ENCODE data around the gene PKNOX2.

PKNOX2 gene

DNA sequence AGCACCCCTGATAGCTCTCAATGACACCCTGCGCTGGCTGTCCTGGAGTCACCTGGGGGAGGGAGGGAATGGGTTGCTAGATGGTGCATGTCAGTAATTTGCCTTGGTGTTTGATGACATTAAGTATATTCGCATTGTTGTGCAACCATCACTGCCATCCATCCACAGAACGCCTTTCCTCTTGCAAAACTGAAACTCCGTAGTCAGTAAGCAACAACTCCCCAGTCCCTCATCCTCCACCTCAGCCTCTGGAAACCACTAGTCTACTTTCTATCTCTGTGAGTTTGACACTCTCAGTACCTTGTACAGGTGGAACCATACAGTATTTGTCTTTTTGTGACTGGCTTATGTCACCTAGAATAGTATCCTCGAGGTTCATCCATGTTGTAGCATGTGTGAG, 62.6 kb downstream of the PKNOX2 start:
- no peak for FAIRE-seq
- DNase-seq (ENCODE audit: extremely low spot score, insufficient read length, low read depth), result no peak

DNA sequence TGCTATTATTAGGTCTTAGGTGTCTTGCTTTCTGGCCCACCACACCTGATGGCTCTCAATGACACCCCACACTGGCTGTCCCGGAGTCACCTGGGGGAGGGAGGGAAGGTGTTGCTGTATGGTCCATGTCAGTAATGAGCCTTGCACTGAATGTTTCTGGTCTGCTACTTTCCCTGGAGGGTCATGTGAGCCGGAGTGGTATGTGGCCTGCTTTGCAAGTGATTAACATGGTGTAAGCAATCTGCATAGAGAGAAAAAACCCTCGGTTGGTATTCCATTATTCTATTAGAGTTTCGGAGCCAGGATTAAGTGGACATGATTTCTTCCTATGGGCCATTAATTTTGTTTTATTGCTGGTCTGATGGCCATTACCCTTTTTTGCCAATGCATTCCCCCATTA, 63.9 kb downstream of the PKNOX2 start:
- FAIRE-seq (no peak), DNase-seq (ENCODE audit: extremely low spot score, insufficient read length, low read depth) (no peak)

DNA sequence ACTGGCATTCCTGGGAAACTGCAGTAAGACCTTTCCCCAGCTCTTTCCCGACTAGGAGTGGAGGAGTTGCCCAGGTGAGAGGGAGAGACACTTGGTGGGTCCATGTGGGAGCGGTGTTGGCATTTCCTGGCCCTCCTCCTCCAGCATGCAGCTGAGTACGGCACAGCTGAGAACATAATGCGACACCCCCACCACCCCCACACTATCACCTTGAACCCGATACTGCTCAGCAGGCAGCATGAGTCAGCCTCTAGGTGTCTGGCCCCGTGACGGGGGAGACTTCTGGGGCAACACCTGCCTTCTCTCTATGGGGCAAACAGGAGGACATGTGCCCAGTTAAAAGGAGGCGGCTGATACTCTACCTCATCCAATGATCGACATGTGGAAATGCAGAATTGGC, 64.4 kb downstream of the PKNOX2 start:
- FAIRE-seq (no peak), DNase-seq (ENCODE audit: extremely low spot score, insufficient read length, low read depth) (no peak)

DNA sequence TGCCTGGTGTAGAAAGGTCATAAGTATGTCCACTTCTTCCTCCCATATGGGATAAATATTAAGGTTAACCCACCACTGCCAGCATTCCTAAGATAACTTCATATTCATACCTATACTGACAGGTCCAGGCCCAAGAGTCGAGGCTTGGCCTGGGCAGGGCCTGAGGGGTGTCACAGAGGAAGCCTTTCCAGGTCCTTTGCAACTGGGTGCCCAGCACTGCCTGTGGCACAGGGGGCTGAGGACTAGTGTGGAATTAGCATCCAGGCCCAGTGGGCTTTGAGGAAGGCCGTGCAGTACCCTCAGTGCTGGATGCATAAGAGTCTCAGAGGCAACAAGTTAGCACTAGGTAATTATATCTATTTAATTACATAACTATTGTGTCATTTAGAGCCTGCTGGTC, 65.4 kb downstream of the PKNOX2 start:
- DNase-seq (ENCODE audit: extremely low spot score, insufficient read length, low read depth) (no peak), FAIRE-seq (no peak)

DNA sequence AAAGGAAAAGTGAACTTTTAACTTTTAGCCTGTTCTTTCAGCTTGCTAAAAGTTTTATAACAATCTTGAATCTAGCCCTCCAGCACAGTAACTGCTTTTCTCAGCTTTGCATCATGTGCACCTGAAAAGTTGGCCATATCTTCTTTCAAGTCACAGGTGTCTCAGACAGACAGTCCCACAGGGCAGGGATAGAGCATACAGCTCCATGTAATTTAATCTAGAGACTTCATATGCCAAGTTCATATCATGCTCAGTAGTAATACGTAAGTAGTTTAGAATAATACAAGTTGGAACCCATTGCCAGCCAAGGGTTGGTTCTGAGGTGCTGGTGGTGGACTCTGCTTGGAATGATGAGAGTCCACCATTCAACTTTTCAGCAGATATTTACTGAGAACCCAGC, 68.6 kb downstream of the PKNOX2 start:
- FAIRE-seq, result no peak
- DNase-seq (ENCODE audit: extremely low spot score, insufficient read length, low read depth), result no peak

DNA sequence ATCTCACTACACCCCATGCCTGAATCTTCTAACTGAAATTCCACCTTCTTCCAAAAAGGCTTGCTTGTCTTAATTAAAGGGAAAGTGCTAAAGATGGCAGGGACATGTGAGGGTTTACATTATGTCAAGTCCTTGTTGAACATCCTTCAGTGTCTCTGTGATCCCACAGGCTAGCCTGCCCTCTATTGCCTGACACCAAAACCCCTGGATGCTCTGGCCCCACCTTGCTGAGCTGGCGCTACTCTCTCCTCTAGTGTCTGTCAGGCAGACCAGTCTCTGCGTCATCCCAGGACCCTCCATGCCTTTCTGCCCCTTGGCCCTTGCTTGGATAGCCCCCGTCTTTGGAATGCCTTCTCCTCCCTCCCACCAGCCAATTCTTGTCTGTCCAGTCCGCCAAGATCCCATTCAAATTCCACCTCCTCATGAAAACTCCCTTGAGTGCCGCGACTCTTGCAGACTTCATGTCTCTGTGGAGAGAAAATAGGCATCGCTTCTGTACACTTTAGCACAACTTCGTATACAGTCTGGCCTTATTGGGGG, 69.3 kb downstream of the PKNOX2 start:
- DNase-seq (ENCODE audit: extremely low spot score, insufficient read length, low read depth) (no peak), FAIRE-seq (no peak)

DNA sequence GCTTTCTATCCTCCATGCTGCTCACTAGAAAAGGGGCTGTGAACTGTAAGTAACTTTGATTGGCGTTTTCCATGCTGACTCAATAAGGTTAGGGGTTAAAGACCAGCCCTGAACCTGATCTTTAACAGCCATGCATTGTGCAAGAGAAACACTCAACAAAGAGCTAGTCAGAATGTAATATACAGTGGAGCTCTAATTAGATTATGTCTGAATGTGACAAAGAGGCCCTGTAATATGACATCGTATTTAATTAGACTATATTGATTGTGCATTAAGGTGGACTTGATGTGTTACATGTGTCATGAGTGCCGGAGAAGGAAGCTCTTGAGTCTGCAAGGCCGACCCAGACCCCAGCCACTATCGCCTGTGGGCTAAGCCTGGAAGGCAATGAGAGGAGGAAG, 70.5 kb downstream of the PKNOX2 start:
- no peak for FAIRE-seq
- DNase-seq (ENCODE audit: extremely low spot score, insufficient read length, low read depth), result no peak

DNA sequence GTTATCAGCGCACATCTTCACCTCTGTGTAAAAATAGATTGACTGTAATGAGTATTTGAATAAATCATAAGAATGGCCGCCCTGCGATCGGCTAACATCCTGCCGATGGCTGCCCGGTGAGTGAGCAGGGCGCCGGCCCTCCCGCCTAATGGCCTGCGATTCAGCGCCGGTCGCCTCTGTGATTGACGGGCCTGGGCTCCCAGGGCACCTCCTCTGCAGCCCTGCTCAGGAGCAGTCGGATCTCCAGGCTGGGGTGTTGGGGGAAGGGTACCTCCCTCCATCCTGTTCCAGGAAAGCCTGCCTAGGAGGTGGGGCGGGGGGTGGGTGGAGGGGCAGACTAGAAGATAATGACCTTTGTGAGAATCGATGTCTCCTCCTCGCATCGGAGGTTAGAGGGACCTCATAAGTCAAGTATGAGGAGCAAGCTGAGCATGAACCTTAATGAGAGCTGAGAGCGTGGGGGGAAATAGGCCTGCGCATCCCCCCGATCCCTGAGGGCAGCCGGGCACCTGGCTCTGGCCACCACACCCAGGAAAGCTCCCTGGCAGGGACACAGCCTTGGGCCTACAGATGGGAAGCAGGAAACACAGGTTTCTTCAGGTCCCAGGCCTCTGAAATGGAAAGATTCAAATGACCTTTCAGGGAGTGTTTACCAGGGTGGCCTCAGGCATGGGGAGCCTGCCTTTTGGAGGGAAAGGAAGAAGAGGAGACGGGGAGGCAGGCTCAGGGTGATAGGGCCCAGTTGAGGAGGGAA, 71.7 kb downstream of the PKNOX2 start:
- no peak for DNase-seq (ENCODE audit: extremely low spot score, insufficient read length, low read depth)
- FAIRE-seq, result no peak

DNA sequence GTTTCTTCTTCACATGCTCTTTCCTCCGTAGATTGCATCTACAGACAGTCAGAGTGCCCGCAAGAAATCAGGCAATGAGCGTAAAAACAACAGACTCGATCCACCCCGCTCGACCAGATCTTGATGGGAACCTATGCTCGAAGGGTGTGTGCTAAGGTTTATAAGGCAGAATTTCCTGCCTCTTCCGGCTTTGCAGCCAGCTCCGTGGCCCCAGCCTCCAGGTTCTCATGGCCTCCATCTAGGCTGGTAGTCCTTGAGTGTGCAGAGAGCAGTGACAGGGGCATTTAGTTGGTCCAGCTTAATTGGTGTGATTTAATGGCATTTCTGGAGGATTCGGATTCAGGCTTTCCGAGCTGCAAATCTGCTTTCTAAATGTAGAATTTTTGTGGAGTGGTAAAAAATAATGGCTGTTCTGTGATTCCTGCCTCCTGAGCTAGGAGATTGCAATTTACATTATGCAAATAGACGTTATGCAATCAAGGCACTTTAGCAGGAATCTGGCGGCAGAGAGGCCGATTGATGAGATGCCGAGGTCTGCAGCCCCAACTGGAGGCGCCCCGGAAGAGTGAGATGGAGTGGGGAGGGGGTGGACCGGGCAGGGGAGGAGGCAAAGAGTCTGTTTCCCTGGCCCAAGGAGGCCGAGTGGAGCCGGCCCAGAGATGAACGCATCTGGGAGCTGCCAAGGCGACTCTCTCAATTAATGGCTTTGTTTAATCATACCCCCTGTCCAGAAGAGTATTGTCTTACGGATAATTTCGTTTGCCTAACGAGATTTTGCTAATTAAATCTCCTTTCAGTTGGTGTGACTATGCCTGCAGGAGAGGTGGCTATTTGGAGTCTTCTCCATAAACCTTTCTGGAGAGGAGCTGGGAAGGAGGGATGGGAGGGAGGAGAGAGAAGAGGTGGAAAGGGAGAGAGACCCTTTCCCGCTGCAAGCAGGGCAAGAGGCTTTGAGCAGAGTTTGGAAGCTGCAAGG, 75.3 kb downstream of the PKNOX2 start:
- FAIRE-seq (no peak), DNase-seq (ENCODE audit: extremely low spot score, insufficient read length, low read depth) (no peak)

DNA sequence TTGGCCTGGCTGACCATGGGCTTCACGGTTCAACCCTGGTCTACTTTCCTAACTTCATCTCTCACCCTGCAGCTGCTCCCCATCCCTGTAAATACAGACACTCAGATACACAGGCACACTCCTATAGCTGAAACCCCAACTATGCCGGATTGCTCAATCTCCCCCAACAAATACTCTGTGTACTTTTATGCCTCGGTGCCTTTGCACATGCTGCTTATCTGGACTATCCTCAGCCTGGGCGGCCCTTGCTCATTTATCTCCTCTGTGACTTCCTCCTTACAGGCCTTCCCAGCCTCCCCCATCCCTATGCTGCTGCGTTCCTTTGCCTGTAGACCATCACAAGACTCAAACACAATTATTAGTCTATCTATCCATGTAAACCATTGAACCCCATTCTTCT, 76.6 kb downstream of the PKNOX2 start:
- no peak for FAIRE-seq

DNA sequence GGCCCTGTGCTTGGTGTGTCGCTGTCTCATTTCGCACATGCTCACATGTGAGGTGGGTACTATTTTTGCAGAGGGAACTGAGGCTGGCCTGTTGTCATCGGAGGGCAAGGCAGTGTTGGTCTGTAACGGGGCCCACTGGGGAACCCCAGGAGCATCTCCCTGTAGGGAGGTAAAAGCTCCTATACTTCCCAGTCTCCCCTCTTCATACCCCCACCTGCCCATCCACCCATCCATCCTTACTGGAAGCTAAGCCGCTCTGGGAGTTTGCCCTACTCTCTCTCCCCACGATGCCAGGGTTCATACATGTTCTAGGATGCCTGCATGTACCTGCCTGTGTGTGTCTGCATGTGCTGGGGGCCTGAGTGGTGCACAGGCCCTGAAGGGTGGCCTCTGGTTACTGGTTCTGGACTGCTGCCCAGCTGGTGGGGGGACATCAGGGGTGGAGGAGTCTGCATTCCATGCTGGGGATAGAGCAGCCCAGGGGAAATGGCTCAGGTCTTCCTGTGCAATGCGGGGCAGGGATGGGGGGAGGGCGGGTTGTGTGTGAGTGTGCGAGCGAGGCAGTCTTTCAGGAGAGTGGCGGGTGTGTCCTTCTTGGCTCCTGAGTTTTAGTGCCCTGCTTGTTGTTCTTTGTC, 77.7 kb downstream of the PKNOX2 start:
- FAIRE-seq, result no peak

More for the DNA sequence above, 76.6 kb downstream of the PKNOX2 start:
- no peak for DNase-seq (ENCODE audit: extremely low spot score, insufficient read length, low read depth)

DNA sequence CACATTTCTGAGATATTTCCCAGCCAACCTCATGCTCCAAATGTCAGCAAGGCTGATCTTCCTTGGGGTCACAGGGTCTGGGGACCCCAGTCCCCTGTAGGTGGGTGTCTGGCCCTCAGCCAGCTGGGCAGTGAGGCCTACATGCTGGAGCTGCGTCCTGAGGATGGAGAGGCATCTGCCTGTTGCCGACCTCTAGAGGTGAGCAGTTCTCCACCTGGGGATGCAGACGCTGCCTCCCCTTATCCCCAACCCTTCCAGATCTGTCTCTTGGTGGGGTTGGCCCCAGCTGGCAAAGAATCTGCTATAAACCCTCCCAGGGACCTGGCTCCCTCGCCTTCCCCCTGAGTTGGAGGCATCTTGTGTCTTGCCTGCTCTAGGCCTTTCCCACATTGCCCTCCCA, 79.6 kb downstream of the PKNOX2 start:
- DNase-seq (ENCODE audit: extremely low spot score, insufficient read length, low read depth) (no peak), FAIRE-seq (no peak)

More for the DNA sequence above, 77.7 kb downstream of the PKNOX2 start:
- no peak for DNase-seq (ENCODE audit: extremely low spot score, insufficient read length, low read depth)

DNA sequence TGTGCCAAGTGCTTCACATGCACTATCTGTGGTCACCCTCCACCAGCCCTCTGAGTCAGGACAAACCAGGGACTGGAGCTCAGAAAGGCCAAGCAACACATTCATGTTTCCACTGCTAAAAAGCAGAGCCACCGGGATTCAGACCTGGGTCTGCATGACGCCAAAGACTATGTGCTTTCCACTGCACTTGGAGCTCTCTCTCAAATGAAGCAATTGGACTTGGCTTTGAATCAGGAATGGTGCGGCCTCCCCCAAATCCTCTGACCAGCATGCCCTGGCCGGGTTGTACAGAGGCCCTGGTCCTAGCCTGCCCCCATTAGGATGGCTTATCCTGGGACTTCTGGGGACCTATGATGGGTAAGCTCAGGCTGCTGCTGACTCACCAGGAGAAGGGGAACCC, 80.7 kb downstream of the PKNOX2 start:
- DNase-seq (ENCODE audit: extremely low spot score, insufficient read length, low read depth) (no peak), FAIRE-seq (no peak)

DNA sequence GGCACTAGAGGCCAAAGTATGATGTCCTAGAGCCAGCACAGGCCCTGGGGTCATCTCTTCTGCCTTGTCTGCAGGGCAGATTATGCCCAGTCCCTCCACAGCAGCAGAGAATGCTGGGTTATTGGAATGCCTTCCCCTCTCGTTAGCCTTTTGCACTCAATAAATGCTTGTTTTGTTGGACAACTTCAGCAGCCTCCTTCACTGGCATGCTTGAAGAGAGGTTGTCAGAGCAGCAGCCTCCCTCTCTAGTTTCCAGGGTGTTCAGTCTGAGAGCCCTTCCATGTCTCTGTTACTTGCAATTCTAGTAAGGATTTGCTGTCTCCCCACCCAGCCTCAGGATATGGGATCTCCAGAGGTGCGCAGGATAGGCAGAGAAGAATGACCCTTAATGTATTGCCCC, 82.9 kb downstream of the PKNOX2 start:
- DNase-seq (ENCODE audit: extremely low spot score, insufficient read length, low read depth) (no peak), FAIRE-seq (no peak)

DNA sequence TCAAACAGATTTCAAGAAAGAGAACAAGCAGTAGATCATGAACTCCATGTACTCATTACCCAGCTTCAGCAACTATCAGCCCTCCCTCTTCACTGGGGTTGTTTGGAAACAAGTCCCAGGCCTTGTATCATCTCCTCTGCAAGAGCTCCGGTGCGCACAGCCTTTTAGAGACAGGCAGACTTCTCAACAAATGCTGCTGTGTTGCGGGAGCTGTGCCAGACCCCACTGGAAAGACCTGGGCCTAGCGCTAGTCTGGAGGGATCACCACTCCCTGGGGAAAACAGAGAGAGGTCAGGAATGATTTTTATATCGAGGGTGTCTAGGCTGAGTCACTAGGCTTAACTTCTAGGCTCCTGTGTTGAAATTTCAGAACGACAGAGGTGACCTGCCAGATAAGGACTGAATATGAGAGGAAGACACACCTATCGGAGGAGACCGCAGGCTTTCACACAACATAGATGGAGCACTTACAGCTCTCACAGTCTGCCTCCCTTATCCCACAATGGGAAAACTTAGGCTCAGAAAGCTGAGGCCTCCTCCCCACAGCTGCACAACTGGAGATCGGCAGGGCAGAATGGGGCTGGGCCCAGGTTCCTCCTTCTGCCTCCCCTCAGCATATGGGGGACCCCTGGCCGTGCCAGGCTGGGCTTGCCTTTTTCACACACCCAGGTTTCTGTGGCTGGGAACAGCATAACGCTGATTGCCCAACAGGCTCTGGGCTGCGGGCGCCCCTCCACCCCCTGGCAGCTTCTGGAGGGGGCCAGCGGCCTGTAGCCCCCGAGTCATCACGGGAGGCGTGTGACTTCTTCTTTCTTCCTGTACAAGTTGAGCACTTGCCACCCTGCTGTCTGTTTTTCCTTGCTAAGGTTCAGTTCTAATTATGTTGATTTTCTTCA, 86.0 kb downstream of the PKNOX2 start:
- DNase-seq (ENCODE audit: extremely low spot score, insufficient read length, low read depth) (no peak), FAIRE-seq (no peak)

DNA sequence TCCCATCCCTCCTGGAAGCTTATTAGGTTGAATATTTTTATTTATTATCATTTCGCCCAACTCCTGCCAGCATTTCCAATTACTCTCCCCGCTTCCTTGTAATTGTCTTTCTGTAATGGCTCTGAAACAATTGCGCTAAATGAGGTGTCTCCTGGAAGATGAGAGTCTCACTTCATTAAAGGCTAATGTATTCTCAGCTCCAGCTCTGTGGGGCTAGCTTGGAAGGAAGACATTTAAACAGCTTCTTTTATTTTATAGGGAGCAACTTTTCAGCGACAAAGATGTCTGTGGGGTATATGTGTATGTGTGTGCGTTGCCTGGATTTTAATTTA, 86.6 kb downstream of the PKNOX2 start:
- FAIRE-seq (no peak), DNase-seq (ENCODE audit: extremely low spot score, insufficient read length, low read depth) (no peak)

DNA sequence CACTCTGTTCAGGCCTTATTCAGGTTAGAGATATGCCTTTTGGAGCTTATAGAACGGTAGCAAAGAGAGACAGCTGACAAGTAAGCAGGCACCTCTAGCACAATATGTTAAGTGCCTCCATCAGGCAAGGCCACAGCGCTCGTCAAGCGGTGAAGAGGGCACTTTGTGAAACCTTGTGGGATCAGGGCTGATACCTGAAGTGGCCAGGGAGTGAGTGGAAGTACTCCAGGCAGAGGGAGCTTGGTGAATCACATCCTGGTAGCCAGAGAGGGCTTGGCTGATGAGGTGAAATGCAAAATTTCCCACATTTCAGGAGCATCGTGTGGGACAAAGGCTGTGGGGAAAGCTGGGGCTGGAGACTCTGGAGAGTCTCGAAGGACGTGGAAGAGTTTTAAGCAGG, 87.4 kb downstream of the PKNOX2 start:
- DNase-seq (ENCODE audit: extremely low spot score, insufficient read length, low read depth), result no peak
- no peak for FAIRE-seq

DNA sequence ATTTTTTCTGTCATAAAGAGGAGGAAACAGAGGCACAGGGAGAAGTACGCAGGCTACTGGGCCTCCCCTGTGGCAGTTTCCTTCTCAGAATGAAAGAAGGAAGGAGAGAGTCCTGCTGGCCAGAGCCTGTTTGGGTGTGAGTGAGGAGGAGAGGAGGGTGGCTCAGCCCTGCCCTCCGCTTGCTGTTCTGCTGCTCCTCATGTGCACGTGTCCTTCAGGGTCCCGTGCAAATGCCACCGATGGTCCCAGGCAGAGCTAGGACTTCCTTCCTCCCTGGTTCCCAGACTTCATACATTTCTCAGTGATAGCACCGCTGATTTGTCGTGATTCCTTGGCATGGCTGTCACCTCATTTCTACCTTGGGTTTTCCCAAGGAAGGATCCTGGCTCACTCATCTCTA, 88.7 kb downstream of the PKNOX2 start:
- DNase-seq (ENCODE audit: extremely low spot score, insufficient read length, low read depth) (no peak), FAIRE-seq (no peak)

DNA sequence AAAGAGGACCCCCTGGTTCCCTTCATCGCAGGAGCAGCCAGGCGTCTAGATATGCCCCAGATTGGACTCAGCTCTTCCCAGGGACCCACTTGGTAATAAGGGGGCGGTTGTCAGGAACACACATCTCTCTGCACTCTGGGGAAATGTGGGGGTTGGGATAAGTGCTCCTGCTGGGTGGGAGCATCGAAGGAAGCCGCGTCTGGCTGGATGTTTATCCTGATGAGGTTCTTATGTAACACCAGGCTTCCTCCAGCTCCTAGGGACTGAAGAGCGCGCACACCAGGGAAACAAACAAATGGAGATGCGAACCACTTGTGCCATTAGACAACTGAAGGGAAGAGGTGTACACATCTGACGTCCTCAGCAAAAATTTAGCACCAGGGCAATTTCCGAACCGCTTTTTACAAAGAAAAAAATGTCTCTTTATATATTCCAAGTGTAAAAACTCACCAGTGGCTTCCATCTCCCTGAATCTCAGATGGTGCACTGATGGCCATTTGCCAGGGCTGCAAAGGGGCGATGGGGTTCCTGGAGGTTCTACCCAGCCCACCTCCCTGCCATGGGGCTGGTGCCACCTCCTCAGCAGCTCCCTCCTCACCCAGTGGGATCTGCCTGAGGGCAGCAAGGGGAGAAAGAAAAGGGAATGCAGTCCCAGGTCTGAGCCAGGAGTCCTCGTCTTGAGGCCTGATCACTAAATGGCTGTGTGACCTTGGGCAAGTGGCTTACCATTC, 89.4 kb downstream of the PKNOX2 start:
- FAIRE-seq (no peak), DNase-seq (ENCODE audit: extremely low spot score, insufficient read length, low read depth) (no peak)
